K562 (cell line): ENCODE measurements around the gene FRRS1L. TPM values are rescaled to one million over a fixed set of nuclear protein-coding genes. Genes with fewer than 3 reads are reported as not detected.

Source experiments
- CBX2 ChIP-seq: fragments of 200-600 bp; sonication (generic); IDR thresholded peaks from one replicate; pipeline ENCODE4 v1.6.1; 2012; ENCODE audit warnings: mild to moderate bottlenecking, low read length, inconsistent platforms; ENCODE audit not compliant: insufficient read depth, poor library complexity, severe bottlenecking
- DACH1 ChIP-seq: fragments of 450-650 bp; IDR thresholded peaks from 2 replicates; pipeline ENCODE4 v1.6.1; 2018; ENCODE audit not compliant: partially characterized antibody
- DIDO1 ChIP-seq: fragments of 450-650 bp; IDR thresholded peaks from 2 replicates; pipeline ENCODE4 v1.6.1; 2016; ENCODE audit warnings: low read depth, missing biosample characterization, missing genetic modification characterization
- HMG20A ChIP-seq: fragments of 450-650 bp; formaldehyde crosslinking; conservative IDR thresholded peaks from 2 replicates; pipeline ENCODE4 v1.4.0; 2020; ENCODE audit warnings: mild to moderate bottlenecking, mixed read lengths
- MAFK ChIP-seq: IDR thresholded peaks from 2 replicates; pipeline ENCODE4 v1.6.1; 2011; ENCODE audit warnings: low read length, improper control_type of control experiment
- RCOR1 ChIP-seq, 2 experiments: IDR thresholded peaks; 2 replicates each; pipeline ENCODE4 v1.6.1; 2012; ENCODE audit warnings: low read depth in 2 of 2, low read length in 2 of 2, borderline replicate concordance in 1 of 2, improper control_type of control experiment in 1 of 2
- REST ChIP-seq, 2 experiments: fragments of 450-650 bp; formaldehyde crosslinking in 1 of 2; IDR thresholded peaks; 2 replicates each; pipeline versions ENCODE4 v1.4.0 to v1.6.1; 2014 to 2020; ENCODE audit warnings: mild to moderate bottlenecking in 2 of 2, borderline replicate concordance in 1 of 2, low read depth in 1 of 2
- RUNX1 ChIP-seq: sonication (generic); IDR thresholded peaks from 2 replicates; pipeline ENCODE4 v1.6.1; 2016; ENCODE audit warnings: antibody characterized with exemption, low read depth
- TAF9B ChIP-seq: fragments of 450-650 bp; IDR thresholded peaks from 2 replicates; pipeline ENCODE4 v1.6.1; 2018; ENCODE audit warnings: mild to moderate bottlenecking; ENCODE audit not compliant: partially characterized antibody
- WHSC1 ChIP-seq: IDR thresholded peaks from one replicate; pipeline ENCODE4 v1.6.1; 2012; ENCODE audit warnings: low read length, control low read depth, inconsistent platforms
- ZC3H11A ChIP-seq: IDR thresholded peaks from 2 replicates; pipeline ENCODE4 v1.6.1; 2012; ENCODE audit warnings: low read depth, low read length, improper control_type of control experiment
- ZNF280B ChIP-seq: fragments of 250-450 bp; sonication (Bioruptor Pico); IDR thresholded peaks from 2 replicates; pipeline ENCODE4 v1.5.1; 2021; ENCODE audit warnings: mild to moderate bottlenecking
- ZNF592 ChIP-seq: fragments of 450-650 bp; IDR thresholded peaks from 2 replicates; pipeline ENCODE4 v1.6.1; 2017; ENCODE audit warnings: antibody characterized with exemption, mild to moderate bottlenecking
- polyA plus RNA-seq, 8 experiments: library from polyadenylated mRNA; depleted of rRNA in 4 of 8; stranded (reverse) in 5 of 8; unstranded in 3 of 8; fragments of >200 nt; fragmentation: Nextera tagmentation in 2 of 8; fragmentation: Illumina TruSeq in 1 of 8; extraction: Ambion mirVana in 2 of 8; extraction: Trizol in 1 of 8; gene quantifications; 2 replicates each; pipeline versions ENCODE4 v1.2.1 to v1.2.3, GENCODE V29; 2011 to 2014; ENCODE audit warnings: inconsistent platforms in 1 of 8, missing spikeins in 1 of 8
- total RNA-seq, 7 experiments: library from RNA; depleted of rRNA in 6 of 7; stranded (reverse); fragments of >200 nt in 6 of 7; fragmentation: Illumina TruSeq in 2 of 7; extraction: Trizol in 2 of 7; gene quantifications; 2 replicates each; pipeline versions ENCODE4 v1.2.1 to v1.2.3, GENCODE V29; 2011 to 2021; ENCODE audit warnings: low replicate concordance in 1 of 7

FRRS1L gene
- total and polyA plus RNA-seq, 9 of the 15 experiments (the other 6 are each of a cell fraction or from before 2014, with no cell fraction given): under 0.01 to 0.04 (median 0.03) TPM; not detected in 5

- TF ChIP-seq HMG20A (CRISPR knock-in tag) (no peak), REST (IDR thresholded peaks at IDR 0.05; ENCODE audit: borderline replicate concordance) (no peak; the same call in 1 of the 2 replicates), REST (CRISPR knock-in tag; IDR thresholded peaks at IDR 0.05; ENCODE audit: low read depth) (no peak), RUNX1 (no peak), MAFK (no peak), WHSC1 (no peak), ZC3H11A (no peak), TAF9B (no peak), RCOR1 (IDR thresholded peaks at IDR 0.05; ENCODE audit: borderline replicate concordance in 1 of 2, low read depth in 2 of 2, low read length in 2 of 2) (peak in 1 of 2 experiments; percentile 73; a peak in 1 of 4 replicates), DIDO1 (tag) (no peak; the same call in 1 of the 2 replicates), ZNF280B (CRISPR knock-in tag) (no peak), ZNF592 (no peak), CBX2 (no peak), DACH1 (peak; percentile 62)
Observed at GRCh38 chr9:109182940-109183798, 16.1 kb upstream of the FRRS1L start (continued).
